GM19328 (cell line): ENCODE data around the gene DUSP11.
"Not testable (repeated sequence)": the region's sequence is repeated elsewhere in the genome, so short reads cannot be mapped to it uniquely, and the experiment has no call there.

Source experiments
- ATAC-seq: cut with Tn5 transposase; IDR thresholded peaks from one replicate; pipeline ENCODE4 v1.9.1; 2021; ENCODE audit warnings: mild to moderate bottlenecking, moderate library complexity; ENCODE audit not compliant: unreplicated experiment

The DUSP11 gene

DNA sequence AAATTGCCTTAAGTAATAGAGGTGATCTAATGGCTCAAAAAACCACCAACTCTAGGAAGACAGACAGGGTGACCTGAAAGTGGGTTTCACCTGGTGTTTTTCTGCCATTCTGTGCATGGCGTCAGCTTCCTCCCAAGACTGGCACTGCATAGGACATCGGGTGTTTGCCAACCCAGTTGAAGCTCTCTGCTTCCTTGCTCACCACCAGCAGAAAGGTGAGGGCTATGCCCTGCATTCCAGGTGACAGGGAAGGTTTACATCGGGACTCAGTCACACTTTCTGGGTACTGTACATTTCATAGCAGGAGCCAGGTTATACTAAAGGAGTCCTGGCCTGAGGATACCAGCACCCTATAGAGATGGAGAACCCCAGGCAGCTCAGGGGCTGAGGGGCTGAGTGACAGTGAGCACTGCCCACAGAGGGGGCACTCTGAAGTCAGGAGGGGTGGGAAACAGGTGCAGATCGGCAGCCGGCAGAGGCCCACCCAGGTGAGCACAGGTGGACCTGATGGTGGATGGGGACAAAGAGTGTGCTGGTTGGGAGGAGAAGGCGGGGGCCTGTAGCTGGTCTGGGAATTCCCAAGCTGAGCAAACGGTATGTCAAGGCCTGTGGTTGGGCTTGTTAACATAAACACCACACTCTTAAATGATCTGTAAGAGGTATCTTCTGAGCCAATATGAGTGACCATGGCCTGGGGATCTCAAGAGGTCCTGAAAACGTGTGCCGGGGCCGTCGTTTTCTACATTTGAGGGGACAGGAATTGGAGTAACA lies 60.9 kb downstream of the DUSP11 start:
- ATAC-seq, result no peak

- no peak for ATAC-seq
Measured at GRCh38 chr2:73718421-73718820, 61.5 kb downstream of the DUSP11 start.

DNA sequence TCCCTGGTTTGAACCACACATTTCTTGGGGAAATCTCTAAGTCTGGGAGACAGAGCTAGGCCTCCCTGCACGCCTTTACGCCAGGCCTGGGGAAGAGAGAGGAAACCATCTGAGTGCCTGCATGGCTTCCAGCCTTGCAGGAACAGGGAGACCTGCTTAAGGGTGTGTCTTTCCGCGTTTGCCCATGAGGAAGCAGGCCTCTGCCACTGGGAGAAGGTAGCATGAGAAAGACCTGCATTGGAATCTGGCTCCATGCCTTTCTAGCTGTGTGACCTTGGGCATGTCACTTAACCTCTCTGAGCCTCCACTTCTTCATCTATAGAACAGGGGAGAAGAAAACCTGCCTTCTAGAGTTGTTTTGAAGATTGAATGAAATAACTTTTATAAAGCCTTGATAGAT lies 62.2 kb downstream of the DUSP11 start:
- not testable (repeated sequence) for ATAC-seq

GRCh38 chr2:73717251-73717606 lies 62.7 kb downstream of the DUSP11 start:
- no peak for ATAC-seq

DNA sequence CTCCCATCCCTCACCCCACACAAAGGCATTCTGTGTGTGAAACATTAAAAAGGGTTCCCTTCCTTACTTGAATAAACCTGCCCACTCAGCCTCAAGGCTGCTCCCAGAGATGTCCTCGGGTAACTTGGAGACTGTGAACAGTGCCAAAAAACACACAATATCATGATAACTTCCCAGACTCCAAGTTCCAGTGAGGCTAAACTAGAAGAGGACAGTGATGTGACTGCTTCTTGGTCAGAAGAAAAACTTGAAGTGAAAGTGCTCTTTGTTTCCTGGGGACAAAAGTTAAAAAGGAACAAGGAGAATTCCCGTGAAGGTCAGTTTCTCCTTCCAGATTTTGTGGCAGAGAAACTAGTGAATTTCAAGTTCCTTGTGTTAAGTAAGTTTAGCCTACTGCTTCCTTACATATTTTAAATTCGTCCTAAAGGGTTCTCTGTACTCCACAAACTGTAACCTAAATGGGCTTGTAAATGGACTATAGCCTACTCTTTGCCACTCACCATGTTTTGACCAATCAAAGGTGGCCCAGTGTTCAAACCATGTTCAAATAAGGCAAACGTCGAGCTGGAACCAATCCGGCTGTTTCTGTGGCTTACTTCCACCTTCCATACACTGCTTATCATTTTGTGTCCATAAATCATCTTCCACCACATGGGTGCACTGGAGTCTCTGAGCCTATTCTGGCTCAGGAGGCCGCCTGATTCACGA lies 63.2 kb downstream of the DUSP11 start:
- no peak for ATAC-seq

DNA sequence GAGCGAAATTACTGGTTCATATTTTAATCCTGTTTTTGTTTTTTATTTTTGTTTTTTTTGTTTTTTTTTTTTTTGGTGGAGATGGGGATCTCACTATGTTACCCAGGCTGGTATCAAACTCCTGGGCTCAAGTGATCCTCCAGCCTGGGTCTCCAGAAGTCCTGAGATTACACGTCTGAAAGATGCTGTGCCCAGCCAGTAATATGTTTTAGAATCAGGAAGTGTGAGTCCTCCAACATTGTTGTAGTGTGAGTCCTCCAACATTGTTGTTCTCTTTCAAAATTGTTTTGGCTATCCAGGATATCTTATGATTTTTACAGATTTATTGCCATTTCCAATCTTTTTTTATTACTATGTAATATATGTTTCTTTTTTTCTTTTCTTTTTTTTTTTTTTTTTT lies 65.8 kb downstream of the DUSP11 start:
- no peak for ATAC-seq
